PC-3 (cell line): ENCODE results near the gene TRAIP. TPM values are rescaled to one million over a fixed set of nuclear protein-coding genes. Genes with fewer than 3 reads are reported as not detected.

Source experiments
- ATAC-seq: fragments of 200-7000 bp; cut with Tn5 transposase; 2 replicates; pipeline ENCODE4 v1.9.1; 2020; ENCODE audit warnings: mild to moderate bottlenecking, moderate library complexity
- BruUV-seq: library from RNA; stranded (reverse); fragments of 400-500 nt; replicated peaks from 2 replicates; lab custom pipeline; 2021; lab: Mats Ljungman, UMichigan
- CTCF ChIA-PET: fragments of 300-600 bp; sonication (Branson Sonifier 250); formaldehyde crosslinking; loops from one replicate; lab custom pipeline; 2022; ENCODE audit warnings: antibody characterized with exemption; lab: Charles Lee
- POLR2A ChIA-PET: fragments of 300-600 bp; sonication (Branson Sonifier 250); formaldehyde crosslinking; loops from one replicate; lab custom pipeline; 2022; ENCODE audit warnings: antibody characterized with exemption; ENCODE audit not compliant: unreplicated experiment; lab: Charles Lee
- DNase-seq: peaks from one replicate; pipeline ENCODE4 v3.0.0-alpha.2; 2015
- H2AFZ ChIP-seq: fragments of 300-600 bp; sonication (generic); 2 replicates; pipeline ENCODE4 v1.6.0; 2016; ENCODE audit warnings: antibody characterized with exemption, low read length
- H3F3A ChIP-seq: fragments of 300-600 bp; sonication (generic); one replicate; pipeline ENCODE4 v1.6.0; 2017; ENCODE audit warnings: antibody characterized with exemption, low read length, control low read depth, mild to moderate bottlenecking; ENCODE audit not compliant: unreplicated experiment
- H3K27ac ChIP-seq: fragments of 300-600 bp; sonication (generic); 2 replicates; pipeline ENCODE4 v1.5.1; 2016; ENCODE audit warnings: mild to moderate bottlenecking, low read length
- H3K27me3 ChIP-seq: fragments of 300-600 bp; sonication (generic); 2 replicates; pipeline ENCODE4 v1.6.1; 2016; ENCODE audit warnings: low read length, mixed read lengths
- H3K36me3 ChIP-seq: fragments of 300-600 bp; sonication (generic); 2 replicates; pipeline ENCODE4 v1.6.1; 2016; ENCODE audit warnings: low read depth, mixed run types, low read length, mixed read lengths
- H3K4me1 ChIP-seq: fragments of 300-600 bp; sonication (generic); 2 replicates; pipeline ENCODE4 v1.5.1; 2016; ENCODE audit warnings: low read length; ENCODE audit not compliant: insufficient read depth
- H3K4me2 ChIP-seq: fragments of 300-600 bp; sonication (generic); 2 replicates; pipeline ENCODE4 v1.6.0; 2016; ENCODE audit warnings: low read length
- H3K4me3 ChIP-seq: fragments of 300-600 bp; sonication (generic); 2 replicates; pipeline ENCODE4 v1.5.1; 2016; ENCODE audit warnings: mild to moderate bottlenecking, low read length, mixed read lengths
- H3K79me2 ChIP-seq: fragments of 300-600 bp; sonication (generic); 2 replicates; pipeline ENCODE4 v1.6.1; 2017; ENCODE audit warnings: low read length, mixed read lengths
- H3K9ac ChIP-seq: fragments of 300-600 bp; sonication (generic); 2 replicates; pipeline ENCODE4 v1.6.0; 2016; ENCODE audit warnings: mild to moderate bottlenecking, low read length
- H3K9me2 ChIP-seq: fragments of 300-600 bp; sonication (generic); replicated peaks from 2 replicates; pipeline ENCODE4 v1.6.1; 2016; ENCODE audit warnings: mixed run types, low read length, mixed read lengths
- H3K9me3 ChIP-seq: fragments of 300-600 bp; sonication (generic); 2 replicates; pipeline ENCODE4 v1.6.1; 2016; ENCODE audit warnings: low read length, mixed read lengths
- H4K20me1 ChIP-seq: fragments of 300-600 bp; sonication (generic); 2 replicates; pipeline ENCODE4 v1.6.1; 2016; ENCODE audit warnings: low read length, mixed read lengths
- EZH2 ChIP-seq: fragments of 300-600 bp; sonication (generic); IDR thresholded peaks from one replicate; pipeline ENCODE4 v1.6.1; 2017; ENCODE audit warnings: antibody characterized with exemption, mild to moderate bottlenecking, low read length; ENCODE audit not compliant: unreplicated experiment
- EZH2phosphoT487 ChIP-seq: fragments of 300-600 bp; sonication (generic); IDR thresholded peaks from 2 replicates; pipeline ENCODE4 v1.6.1; 2018; ENCODE audit warnings: mild to moderate bottlenecking, antibody characterized with exemption, low read length, borderline replicate concordance
- intact Hi-C: fragments of 100-400 bp; cut with micrococcal nuclease; formaldehyde crosslinking; loops from 2 replicates; pipeline ENCODE4 v1.9.0; 2023
- total RNA-seq: library from RNA; depleted of rRNA; stranded (reverse); fragments of >200 nt; gene quantifications from 2 replicates; pipeline ENCODE4 v1.2.3, GENCODE V29; 2014
- TF ChIP-seq, protein P1 (sequence below): fragments of 300-600 bp; sonication (generic); conservative IDR thresholded peaks from 2 replicates; pipeline ENCODE4 v1.5.1; 2017; ENCODE audit warnings: antibody characterized with exemption, low read depth, mild to moderate bottlenecking, low read length

The TRAIP gene
- total RNA-seq, 1 experiment from 2014 or later = 21.6 TPM

DNA sequence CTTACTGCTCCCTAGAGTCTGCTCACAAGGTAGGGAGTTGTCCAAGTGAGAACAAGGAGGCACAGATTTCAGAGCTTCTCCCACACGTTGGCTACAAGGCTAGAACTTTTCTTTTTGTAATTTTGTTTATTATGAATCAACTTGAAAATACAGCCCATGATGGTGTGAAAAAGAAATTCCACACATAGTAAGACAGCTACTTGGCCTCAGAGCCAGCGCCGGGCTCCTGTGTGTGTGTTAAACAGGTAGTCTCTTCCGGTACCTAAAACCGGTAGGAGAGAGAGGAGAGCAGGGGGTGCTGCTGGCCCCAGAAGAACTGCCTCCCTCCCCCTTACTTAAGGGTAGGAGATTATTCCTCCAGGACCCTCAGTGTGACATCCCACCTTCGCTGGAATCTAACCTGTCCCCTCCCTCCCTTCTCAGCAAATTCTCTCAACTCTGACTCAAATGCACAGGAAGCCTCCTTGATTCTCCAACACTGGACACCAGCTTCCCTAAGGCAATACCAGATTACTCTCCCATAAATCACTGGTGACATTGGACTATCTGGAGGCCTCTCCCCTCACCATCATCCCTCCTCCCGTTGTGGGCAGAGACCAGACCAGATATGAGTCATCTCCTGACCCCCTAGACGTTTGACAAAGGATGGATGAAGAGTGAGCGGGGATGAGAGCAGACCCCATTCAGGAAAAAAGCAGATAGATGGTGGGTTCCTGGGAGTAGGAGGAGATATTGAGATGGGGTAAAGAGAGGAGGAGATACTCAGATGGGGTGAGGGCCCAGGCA lies 65.5 kb downstream of the TRAIP start:
- CTCF ChIA-PET = no interaction called here
- Histone ChIP-seq H3K9me3 (no peaks in the 10 kb centered on the region), H3F3A (no peaks in the 10 kb centered on the region), H3K4me3 (no peak overlapping the region), H3K4me1 (peaks cover 7% of the 10 kb centered on the region), H3K36me3 (no peaks in the 10 kb centered on the region), H3K9ac (no peak overlapping the region), H3K79me2 (peaks cover 5% of the 10 kb centered on the region), H3K9me2 (no peaks in the 10 kb centered on the region), H4K20me1 (no peaks in the 10 kb centered on the region), H3K27ac (no peak overlapping the region), H3K27me3 (no peaks in the 10 kb centered on the region), H2AFZ (no peak overlapping the region), H3K4me2 (no peak overlapping the region)
- POLR2A ChIA-PET = no interaction called here
- ATAC-seq (no peak), DNase-seq (peak; percentile 47)
- BruUV-seq = no TSS peak
- no peak for TF ChIP-seq EZH2
- TF ChIP-seq, protein P1, sequence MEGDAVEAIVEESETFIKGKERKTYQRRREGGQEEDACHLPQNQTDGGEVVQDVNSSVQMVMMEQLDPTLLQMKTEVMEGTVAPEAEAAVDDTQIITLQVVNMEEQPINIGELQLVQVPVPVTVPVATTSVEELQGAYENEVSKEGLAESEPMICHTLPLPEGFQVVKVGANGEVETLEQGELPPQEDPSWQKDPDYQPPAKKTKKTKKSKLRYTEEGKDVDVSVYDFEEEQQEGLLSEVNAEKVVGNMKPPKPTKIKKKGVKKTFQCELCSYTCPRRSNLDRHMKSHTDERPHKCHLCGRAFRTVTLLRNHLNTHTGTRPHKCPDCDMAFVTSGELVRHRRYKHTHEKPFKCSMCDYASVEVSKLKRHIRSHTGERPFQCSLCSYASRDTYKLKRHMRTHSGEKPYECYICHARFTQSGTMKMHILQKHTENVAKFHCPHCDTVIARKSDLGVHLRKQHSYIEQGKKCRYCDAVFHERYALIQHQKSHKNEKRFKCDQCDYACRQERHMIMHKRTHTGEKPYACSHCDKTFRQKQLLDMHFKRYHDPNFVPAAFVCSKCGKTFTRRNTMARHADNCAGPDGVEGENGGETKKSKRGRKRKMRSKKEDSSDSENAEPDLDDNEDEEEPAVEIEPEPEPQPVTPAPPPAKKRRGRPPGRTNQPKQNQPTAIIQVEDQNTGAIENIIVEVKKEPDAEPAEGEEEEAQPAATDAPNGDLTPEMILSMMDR = no peak
- TF ChIP-seq EZH2phosphoT487 = no peak
- intact Hi-C loops = no loop called here

DNA sequence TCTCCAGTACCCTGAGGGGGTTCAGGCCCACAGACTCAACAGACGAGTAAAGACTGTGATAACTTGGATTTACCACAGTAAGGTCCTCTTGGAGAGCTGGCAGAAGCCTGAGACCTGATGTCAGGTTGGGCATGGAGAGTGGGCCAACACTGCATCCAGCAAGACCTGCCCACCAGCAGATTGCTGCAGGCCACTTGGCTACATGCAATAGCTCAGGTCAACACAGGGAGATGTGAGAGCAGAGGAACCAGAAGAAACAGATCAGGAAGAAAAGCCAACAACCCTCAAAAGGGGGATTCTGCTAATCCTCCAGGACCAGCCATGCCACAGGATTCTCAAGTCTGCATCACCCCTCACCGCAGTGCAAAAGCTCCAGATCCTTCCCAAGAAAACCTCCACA lies 68.3 kb downstream of the TRAIP start:
- no peaks in the 10 kb centered on the region for H4K20me1 ChIP-seq
- no peaks in the 10 kb centered on the region for H3F3A ChIP-seq
- no peaks in the 10 kb centered on the region for H3K36me3 ChIP-seq
- H3K79me2 ChIP-seq = peaks cover 31% of the 10 kb centered on the region
- TF ChIP-seq, protein P1 = no peak
- TF ChIP-seq EZH2 (no peak), EZH2phosphoT487 (no peak)
- no peaks in the 10 kb centered on the region for H3K27me3 ChIP-seq
- H3K9me3 ChIP-seq = no peaks in the 10 kb centered on the region
- ATAC-seq = no peak
- no peak overlapping the region for H3K27ac ChIP-seq
- CTCF ChIA-PET = no interaction called here
- H3K9ac ChIP-seq = no peak overlapping the region
- H3K4me2 ChIP-seq = no peak overlapping the region
- peaks cover 14% of the 10 kb centered on the region for H3K4me1 ChIP-seq
- no peaks in the 10 kb centered on the region for H3K9me2 ChIP-seq
- DNase-seq = no peak
- POLR2A ChIA-PET = no interaction called here
- H2AFZ ChIP-seq = no peak overlapping the region
- intact Hi-C loops = loop anchor here (5.0 kb wide), 1 partner anchor 114 kb away; the partner anchor contains the start of gene MST1R
- no peak overlapping the region for H3K4me3 ChIP-seq
- BruUV-seq = no TSS peak

DNA sequence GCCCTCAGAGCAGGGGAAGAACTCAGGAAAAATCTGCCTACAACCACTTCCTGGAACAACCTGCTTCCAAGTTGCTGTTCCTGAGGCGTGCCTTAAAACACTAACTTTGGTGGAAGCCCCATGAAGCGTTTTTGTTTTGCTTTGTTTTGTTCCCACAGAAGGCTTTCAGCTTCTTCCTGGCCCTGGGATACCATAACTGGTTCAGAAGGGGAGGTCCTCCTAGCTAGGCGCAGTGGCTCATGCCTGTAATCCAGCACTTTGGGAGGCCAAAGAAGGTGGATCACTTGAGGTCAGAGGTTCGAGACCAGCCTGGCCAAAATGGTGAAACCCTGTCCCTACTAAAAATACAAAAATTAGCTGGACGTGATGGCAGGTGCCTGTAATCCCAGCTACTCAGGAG lies 68.8 kb downstream of the TRAIP start:
- H2AFZ ChIP-seq = no peak overlapping the region; the same call in 1 of the 2 replicates
- H3K9ac ChIP-seq = no peak overlapping the region
- BruUV-seq = no TSS peak
- no peaks in the 10 kb centered on the region for H3F3A ChIP-seq
- intact Hi-C loops = loop anchor here (5.0 kb wide), 1 partner anchor 115 kb away; the partner anchor contains the start of gene MST1R
- H3K79me2 ChIP-seq = peaks cover 34% of the 10 kb centered on the region
- peaks cover 14% of the 10 kb centered on the region for H3K4me1 ChIP-seq
- TF ChIP-seq EZH2 = no peak
- TF ChIP-seq, protein P1 = no peak
- TF ChIP-seq EZH2phosphoT487 = no peak
- H3K9me2 ChIP-seq = no peaks in the 10 kb centered on the region
- H3K36me3 ChIP-seq = no peaks in the 10 kb centered on the region
- no peaks in the 10 kb centered on the region for H3K9me3 ChIP-seq
- POLR2A ChIA-PET = no interaction called here
- no peaks in the 10 kb centered on the region for H3K27me3 ChIP-seq
- H4K20me1 ChIP-seq = no peaks in the 10 kb centered on the region
- no peak overlapping the region for H3K4me3 ChIP-seq
- H3K4me2 ChIP-seq = no peak overlapping the region
- DNase-seq (no peak), ATAC-seq (no peak)
- CTCF ChIA-PET = interaction anchor here (0.5 to 1.2 kb wide), 2 partner anchors 52 to 86 kb away, joined by 3 to 5 read pairs; no protein-coding TSS in a partner anchor
- no peak overlapping the region for H3K27ac ChIP-seq
